ENCODE results near the gene LTC4S.

The LTC4S gene

DNA sequence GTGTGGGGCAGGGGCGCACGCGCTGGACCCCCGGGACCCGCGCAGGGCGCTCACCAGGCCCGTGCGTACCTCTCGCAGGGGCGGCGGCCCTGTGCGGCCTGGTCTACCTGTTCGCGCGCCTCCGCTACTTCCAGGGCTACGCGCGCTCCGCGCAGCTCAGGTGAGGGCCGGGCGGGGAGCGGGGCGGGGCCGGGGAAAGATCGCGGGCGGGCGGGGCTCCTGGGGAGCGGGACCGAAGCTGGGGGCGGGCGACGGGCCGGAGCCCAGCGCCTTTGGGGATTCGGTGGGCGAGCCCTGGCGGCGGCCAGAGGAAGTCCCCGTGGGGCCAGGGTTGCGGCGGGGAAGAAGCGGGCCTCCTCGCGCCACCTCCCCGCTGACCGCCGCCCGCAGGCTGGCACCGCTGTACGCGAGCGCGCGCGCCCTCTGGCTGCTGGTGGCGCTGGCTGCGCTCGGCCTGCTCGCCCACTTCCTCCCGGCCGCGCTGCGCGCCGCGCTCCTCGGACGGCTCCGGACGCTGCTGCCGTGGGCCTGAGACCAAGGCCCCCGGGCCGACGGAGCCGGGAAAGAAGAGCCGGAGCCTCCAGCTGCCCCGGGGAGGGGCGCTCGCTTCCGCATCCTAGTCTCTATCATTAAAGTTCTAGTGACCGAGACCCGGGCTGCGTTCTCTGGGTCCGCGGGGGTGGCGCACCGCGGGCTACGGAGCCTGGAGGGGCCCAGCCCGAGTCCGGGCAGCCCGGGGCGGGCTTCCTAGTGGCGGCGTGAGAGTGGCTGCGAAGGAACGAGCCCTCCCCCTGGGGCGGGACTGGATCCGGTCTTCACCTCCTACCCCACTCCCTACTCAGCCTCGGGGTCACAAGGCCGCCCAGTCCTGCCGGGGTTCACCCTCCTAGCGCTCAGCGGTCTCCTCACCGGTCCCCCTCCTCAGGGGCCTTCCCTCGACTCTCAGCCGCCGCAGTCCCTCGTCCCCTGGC, 2.4 kb downstream of the LTC4S start:
- peak; percentile 45 for DNase-seq

DNA sequence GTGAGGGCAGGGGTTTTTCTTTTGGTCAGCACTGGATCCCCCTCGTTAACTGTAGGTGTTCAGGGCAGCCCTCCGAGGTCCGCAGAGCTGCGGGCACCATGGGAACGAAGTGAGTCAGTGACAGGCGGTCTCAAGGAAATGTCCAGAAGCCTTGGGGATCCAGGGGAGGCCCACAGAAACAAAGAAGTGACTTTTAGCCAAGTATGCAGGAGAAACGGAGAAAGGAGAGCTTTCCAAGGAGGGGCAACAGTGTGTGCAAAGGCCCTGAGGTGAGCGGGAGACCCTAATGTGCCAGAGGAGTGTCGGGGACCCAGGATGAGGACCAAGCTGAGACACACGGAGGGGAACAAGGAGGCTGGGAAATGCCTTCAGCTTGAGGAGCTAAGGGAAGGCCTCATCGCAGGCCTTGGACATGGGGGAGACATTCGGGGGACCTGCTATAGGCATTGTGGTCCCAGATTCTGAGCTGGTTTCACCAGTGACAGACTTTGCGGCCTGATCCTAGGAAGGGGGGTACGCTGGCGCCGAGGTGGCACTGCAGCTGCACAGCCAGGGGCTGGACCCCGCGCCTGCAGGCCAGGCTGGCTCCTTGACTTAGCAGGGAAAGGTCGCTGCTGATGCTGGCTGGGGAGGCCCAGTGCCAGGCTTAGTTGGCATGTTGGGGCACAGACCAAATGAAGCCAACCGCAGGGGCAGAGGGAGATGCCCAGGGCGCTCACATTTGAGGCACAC, 3.3 kb downstream of the LTC4S start:
- DNase-seq: no peak

DNA sequence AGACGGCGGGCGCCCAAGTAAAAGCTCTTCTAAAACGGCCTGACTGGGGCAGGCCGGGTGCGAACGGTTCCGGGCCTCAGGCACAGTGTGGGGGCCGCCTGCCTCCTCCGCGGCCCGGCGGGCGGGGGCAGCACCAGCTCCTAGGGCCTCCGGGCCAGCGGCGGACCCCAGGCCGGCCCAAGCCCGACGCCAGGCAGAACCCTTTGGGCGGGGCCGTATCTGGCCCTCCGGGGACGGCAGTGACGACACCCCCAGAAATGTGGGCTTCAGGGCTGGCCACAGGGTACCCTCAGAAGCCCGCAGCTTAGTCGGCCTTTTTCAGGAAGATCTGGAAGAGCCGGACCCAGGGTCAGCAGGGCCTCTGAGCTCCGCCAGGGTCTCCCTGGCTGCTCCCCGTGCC, 4.0 kb downstream of the LTC4S start:
- no peak for DNase-seq

DNA sequence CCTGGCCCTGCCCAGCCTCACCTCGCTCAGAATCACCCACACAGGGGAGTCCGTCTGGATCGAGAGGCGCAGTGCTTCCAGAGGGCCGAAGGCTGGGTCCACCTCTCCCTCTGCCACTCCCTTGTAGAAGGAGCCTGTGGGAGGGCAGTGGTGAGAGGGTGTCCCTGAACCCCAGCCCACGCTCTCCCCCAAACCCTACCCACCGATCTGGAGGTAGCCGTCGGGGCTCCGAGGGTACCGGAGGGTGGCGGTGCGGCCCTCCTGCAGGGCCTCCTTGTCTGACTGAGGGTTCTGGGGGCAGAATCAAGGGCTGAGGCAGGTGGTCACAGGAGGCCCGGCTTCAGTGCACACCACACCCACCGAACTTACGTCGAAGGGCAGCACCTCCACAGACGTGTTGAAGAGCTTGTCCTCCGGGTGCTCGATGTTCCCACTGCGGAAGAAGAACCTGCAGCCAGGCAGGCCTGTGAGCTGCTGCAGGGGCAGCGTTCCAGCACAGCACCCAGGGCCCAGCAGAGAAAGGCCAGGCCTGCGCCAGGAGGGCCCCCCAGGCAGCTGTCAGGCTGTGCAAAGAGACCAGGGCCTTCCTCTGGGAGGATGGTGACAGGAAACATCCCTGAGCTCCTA, 4.5 kb downstream of the LTC4S start:
- no peak for DNase-seq

DNA sequence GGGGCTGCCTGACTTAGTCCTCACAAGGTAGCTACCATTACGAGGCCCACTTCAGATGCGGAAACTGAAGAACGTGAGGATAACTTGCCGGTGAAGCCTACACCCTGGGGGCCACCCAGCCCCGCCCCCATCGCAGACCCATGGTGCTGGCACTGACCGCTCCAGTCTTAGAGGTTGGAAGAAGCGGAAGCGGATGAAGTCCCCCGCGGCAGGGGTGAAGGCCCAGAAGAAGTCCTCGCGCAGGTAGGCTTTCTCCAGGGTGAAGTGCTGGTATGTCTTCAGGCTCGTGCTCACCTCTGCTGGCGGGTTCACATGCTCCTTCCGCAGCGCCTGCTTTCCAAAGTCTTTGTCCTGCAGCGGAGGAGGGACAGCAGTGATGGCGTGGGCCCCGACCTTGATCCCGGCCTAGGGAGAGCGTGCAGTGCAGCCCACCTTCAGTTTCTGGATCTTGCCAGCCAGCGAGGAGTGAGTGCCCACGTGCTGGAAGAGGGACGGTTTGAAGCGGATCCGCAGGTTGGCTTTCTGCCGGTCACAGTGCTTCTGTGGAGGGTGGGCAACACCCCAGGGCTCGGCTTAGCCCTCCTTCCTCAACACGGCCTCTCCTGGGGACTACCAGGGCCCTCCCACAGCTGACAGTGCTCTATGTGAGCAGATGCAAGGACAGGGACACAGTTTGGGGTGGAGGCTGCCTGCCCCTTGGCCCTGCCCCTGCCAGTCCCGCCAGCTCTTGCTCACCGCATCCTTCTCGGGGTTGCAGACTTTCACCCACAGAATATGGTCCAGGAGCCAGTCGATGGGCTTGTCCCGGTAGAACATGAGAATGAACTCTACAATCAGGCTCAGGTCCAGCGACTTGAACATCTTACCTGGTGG, 5.2 kb downstream of the LTC4S start:
- DNase-seq: no peak

DNA sequence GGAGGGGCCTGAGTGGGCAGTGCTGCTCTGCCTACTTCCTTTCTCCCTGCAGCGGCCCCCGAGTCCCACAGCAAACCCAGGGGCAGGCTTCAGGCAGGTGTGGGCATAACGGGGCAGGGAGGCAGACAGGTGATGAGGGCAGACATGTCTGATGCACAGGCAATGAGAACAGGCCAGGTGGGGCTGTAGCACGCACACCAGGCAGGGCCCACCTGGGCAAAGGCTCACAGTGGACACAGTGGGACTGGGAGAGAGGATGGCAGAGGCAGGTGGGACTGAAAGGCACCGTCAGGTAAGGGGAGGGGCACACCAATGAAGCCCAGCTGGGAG, 5.8 kb downstream of the LTC4S start:
- no peak for DNase-seq

DNA sequence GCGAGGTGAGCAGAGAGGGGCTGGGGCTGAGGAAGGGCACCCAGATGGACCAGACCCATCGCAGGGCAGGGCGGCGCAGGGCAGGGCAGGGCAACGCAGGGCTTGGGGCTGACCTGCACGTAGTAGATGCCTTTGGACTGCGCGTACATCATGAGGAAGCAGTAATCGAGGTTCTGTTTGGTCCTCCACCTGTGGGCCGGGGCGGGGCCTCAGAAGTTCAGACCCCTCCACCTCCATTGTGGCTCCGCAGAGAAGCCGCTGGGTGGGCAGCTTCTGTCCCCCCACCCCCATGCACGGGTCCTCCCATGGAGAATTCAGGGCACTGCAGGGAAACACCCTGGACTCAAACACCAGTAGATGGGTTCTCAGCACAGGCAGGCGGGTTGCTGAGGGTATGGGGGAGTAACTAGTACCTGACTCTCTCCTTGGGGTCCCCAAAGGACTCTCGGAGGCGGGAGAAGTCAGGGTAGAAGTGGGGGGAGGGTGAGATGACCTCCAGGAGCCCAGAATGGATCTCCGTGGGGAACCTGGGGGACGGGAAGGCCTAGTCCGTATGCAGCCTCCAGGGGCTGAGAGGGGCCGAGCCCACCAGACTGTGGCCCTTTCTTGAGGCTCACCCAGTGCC, 6.4 kb downstream of the LTC4S start:
- DNase-seq: no peak

DNA sequence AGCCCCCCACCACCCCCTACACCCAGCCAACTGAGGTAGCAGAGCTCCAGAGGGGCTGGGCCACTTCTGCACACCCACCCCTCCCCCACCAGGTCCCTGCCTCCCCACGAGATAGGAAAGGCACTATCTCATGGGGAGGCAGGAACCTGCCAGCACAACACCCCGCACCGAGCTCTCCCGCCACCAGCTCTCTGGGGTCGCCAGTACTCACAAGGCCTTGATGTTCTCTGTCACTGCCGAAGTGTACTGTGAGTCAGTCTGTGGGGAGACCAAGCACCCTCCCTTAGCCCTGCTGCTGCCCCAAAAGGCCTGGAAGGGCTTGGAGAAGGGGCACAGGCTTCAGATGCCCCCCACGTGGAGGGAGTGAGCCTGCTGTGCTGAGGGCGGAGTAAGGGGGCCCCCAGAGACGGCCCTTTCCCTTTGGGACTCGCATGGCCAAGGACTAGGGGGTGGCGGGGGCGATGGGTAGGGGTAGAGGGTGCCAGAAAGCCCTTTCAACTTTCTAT, 7.0 kb downstream of the LTC4S start:
- no peak for DNase-seq

DNA sequence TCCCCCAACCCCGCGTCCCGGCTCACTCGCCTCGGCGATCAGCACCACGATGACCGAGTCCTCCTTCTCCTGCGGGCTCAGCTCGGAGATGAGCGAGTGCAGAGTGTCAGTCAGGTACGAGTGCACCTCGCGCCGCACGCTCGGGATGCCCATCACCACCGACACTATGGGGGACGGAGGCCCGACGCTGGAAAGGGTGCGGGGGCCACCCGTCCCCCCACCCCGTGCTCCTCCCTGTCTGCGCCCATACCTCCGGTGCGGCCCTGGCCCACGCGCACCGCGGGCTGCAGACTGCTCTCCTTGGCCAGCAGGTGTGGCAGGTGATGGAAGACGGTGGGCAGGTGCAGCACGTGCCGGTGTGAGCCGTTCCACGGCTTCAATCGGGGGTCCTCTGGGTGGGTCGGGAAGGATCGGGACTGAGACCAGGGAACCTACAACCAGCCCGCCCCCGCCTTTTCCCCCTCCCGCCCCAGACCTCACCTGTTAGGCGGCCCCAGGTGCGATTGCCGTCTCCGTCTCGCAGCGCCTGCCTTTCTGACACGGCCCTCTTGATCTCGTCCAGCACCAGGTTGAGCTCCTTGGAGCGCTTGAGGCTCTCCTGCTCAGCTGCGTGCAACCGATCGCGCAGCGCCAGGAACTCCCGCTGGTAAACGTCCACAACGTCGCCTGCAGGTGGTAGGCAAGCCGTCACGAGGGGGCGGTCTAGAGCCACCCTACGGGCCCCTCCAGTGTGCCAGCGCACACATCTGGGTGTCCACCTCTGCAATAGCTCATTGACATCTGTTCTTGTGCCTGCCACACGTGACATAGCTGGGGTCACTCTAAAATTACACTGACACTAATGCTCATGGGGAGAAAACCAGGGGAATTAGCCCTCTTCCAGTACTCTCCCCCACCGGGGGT, 7.8 kb downstream of the LTC4S start:
- DNase-seq: no peak

DNA sequence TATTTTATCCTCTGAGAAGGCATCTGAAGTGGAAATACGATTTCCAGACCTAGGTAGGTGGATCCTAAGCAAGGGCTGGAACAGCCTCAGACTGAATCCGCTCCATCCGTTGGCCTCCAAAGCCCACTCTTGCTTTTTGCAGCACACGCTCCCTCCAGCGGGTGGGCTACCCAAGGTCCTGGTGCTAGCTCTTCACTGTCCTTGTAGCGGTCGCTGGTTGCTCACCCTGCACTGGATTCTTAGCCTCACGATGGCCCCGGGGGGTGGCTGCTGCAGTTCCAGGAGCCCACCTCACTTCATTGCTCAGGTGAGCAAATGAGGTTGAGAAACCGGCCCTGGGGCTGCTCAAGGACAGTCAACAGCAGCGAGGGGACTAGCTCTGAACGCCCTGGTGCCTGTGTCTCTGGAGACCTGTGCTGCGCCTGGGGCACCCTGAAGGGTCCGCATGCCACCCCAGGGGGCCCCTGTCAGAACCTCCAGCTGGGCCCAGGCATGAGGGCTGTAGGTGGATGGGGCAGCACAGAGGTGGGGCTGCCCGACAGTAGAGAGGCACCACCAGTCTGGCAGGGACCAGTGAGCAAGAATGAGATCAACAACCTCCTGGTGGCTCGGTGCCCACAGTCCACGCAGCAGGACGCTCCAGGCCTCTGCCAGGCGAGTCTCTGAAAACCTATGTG, 8.6 kb downstream of the LTC4S start:
- no peak for DNase-seq

DNA sequence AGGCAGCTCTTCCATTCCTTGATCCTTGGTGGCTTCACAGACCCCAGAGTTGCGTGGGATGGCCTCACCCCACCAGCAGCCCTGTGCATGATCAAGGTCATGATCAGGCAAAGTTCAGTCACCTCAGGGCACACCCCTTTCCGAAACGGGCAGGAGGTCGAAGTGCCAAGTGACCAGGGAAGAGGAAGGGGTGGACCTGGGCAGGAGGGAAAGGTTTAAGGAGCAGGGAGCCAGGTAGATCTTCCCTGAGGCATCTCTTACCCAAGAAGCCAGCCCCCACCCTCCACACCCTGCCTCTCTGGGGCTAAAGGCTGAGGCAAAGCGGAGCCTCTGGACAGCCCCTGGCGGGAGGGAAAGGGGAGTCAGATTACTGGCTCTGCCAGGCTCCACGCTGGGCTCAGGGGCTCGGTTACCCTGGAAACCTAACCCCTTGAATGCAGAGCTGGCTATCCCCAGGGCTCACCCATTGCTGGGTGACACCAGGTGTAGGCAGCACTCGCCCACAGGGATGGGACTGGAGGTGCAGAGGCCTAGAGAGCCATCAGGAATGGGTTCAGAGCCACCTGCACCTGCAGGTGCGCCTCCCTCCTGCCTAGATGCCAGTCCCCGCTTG, 9.3 kb downstream of the LTC4S start:
- DNase-seq: peak; percentile 14

DNA sequence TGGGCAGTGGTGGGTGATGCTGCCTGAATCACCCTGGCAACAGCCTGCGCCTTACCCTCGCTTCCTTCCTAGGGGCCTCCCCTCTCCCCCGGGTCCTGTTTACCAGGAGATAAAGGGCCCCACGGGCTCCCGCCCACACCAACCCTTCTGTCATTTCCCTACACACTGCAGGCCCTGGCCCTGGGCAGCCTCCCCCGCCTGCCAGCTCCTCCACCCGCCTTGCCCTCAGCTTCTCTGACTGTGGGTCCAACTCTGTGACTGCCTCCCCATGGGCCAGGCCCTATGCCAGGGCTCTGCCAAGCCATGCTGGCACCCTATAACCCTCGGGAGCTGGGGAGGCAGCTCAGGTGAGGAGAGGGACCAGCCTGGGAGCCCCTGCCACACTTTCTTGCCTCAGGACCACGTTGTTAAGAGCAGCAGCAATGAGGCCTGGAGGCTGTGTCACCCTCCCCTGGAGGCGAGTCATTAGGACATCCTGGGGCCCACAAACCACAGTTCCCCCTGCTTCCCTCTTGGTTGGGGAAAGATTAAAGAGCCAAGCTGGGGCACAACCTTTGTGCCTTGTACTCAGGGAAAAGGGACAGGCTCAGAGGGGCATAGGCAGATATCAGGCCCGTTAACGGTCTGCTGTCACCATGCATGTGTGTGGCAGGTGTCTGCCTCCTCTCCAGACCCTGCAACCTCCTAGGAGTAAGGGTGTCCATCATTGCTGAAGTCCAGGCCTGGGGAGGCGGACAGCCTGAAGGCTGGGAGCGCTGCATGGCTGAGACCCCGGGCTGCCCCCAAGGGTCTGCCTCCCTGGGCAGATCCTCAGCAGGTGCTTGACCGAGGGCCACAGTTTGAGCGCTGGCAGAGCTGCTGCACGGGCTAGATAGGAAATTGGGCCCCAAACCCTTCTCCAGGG, 10.1 kb downstream of the LTC4S start:
- no peak for DNase-seq

DNA sequence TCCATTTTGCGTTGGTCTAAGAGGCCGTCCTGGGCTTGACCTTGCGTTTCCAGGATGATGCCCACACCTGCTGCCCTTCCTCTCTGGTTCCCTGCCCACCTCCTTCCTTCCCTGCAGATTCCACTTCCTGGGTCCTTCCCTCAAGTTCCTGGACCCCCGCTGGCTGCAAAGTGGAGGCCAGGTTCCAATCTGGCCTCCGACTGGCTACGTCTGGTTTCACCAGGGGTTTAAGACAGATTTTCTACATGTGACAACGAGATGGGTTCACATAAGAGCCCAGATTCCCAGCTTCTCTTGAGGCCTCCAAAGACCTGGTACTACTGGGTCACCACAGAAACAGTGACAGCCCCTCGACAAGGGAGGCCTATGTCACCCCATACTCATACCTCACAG, 10.8 kb downstream of the LTC4S start:
- DNase-seq: no peak

DNA sequence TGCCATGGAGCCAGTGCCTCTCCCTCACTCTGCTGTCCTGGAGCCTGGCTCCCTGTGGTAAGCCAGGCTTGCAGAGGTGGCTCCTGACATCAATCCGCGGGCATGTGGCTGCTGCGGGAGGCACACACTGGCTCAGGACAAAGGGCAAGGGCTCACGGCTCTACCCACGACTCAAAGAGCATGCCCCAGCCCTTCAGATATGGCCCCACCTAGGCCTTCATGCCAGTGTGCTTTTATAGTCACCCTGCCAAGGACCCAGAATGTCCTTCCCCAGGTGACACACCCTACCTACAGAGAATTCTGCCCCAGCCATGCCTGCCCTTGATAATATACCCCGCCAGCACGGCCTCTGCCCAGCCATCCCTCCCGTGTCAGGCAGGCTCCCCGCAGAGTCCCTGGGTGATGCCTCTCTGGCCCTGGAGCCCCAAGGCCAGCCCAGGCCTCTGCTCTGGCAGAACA, 11.3 kb downstream of the LTC4S start:
- no peak for DNase-seq

DNA sequence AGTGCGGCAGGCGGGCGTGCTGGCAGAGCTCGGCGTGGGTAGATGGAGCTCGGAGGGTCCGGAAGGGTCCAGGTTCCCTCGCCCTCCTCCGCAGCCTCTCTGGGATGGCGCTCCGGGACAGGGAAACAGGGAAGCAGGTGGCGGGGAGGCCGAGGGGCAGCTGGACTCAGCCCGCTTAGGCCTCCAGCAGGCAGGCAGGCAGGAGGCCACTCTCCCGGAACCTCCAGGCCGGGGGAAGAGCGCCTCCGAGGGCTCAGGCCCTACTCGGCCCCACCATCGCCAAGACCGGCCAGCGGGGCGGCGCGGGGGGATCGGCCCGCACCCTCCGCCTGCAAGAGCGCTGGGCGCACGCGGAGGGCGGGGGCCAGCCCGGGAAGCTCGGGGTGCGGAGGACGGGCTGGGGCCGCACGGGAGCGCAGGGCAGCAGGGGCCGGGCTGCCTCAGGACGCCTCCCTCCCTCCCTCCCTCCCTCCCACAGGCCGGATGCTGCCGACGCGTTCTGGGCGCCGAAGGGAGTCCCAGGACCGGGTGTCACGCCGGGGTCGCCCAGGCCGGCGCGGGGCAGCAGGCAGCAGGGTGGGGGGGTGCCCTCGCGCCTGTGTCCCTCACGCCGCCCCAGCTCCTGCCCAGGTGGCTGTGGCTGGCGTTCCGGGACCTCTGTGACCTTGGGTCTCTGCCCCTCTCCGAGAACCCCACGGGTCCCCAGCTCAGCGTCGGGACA, 11.9 kb downstream of the LTC4S start:
- no peak for DNase-seq

DNA sequence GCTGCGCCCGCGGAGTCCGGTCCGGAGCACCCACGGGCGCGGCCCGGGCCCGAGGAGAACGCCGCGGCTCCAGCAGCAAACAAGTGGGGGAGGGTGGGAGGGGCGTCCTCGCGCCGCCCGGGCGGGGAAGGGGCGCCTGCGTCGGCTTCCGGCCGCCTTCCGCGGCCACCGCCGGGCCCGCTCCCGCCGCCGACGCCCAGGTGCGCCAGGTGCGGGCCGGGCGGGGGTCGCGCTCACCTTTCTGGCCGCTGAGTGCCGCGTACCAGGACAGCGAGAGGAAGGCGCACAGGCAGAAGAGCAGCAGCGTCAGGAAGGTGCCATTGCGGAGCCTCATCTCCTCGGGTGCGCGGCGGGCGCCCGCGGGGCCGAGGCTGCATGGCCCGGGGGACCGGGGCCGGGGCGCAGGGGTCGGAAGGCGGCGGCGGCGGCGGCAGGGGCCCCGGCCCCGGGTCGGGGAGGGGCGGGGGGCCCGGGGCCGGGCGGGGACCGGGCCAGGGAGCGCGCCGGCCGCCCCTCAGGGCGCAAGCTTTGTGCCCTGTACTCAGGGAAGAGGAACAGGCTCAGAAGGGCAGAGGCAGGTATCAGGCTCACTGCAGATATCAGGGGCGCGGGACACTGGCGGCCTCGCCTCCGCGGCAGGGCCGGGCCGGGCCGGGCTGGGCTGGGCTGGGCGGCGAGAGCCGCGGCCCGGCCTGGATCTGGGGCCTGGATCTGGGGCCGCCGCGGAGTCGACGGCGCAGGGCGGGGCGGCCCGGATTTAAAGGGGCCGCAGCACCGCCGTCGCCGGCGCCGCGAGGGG, 12.7 kb downstream of the LTC4S start, which contains the start of gene MGAT4B:
Gene MGAT4B (minus strand): TSS at position 617 of the 799 bp plus-strand sequence. CDS start 283 bp downstream, at position 334.
- DNase-seq: no peak
